Measurements from ENCODE around the gene RSPH10B2.
"Not testable (repeated sequence)": the region's sequence is repeated elsewhere in the genome, so short reads cannot be mapped to it uniquely, and the experiment has no call there.

The RSPH10B2 gene

DNA sequence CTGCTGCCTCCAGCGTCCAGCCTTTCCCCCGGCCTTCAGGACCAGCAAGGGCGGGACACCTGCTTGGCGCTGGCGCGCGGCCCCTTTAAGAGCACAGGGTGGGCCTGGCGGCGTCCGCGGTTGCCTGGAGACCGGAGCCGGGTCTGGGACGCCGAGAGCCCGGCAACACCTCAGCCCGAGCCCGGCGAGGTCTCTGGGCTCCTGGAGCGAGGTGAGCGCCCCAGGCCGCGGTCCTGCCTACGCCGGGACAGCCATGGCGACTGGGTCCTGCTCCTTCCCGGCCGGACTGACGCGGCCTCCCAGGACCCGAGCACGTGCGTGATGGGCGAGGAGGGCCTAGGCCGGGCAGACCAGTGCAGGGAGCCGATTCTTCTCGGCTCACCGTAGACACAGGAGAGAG lies at the start of gene RSPH10B2:
Gene RSPH10B2, plus strand, starts transcription at position 140 of the 400 bp plus-strand sequence. CDS start 3,575 bp downstream, outside the sequence.
- DNase-seq = not testable (repeated sequence)

DNA sequence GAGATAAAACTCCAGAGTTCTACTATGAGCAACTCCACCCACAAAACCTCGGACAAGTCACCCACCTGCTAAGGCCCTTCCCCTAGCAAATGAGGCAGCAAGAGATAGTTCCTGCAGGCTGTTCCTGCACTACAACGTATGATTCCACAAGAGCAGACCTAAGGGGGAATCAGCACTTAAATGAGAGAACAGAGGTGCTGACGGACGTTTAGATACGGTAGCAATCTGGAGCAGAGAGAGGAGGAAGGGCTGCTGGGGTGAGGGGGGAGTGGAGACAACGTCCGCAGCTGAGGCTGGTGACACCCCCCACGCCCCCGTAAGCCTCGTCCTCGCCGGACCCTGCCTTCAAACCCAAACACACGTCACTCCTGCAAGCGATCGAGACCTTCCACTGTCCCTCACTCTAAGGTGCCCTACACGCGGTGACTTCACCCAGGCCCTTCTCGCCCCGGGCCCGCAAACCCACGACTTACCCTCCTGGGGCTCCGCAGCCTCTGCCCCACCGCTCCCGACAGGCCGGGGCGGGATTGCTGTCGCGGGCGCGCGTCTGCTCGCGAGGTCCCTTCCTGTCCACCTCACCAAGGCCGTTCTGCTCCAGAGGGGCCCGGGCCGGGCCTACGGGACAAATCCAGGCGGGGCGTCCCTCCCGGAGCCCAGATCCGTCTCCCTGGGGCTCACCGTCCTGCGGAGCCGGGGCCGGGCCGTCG lies 47.8 kb upstream of the RSPH10B2 start:
- DNase-seq = peak in 3 of 6 experiments; percentile 25 to 57 (median 53)

DNA sequence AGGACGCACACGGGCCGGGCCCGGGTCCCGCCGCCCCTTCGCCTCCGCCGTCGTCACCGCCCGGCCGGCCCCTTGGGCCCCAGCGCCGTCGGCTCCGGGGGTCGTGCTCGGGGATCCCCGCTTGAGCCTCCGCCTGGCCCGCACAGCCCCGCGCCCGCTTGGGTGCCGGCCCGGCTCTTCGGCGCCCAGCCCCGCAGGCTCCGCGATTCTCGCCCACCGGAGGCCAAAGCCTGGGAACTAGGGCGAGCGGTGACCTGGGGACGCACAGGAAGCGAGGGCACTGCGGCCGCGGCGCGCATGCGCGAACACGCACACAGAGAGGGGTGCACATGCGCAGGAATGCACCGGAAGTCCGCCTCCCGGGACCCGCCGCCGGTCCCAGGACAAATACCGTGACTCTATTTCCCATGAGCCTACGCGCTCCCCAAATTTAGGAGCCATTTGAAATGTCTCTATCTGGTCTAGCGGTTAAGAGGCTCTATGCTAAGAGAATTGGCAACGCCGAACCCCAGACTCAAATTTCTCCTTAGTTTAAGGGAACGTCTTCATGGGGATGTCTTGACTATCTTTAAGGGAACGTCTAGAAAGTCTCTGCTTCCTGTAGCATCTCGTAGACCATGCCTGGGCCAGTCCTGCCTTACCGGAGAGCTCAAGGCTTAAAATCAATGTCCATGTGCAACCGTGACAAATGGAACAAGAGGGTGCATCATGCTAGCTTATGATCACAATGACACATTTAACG lies 47.1 kb upstream of the RSPH10B2 start, which contains the start of gene ZNF12:
Gene ZNF12, minus strand, starts transcription at position 282 of the 742 bp plus-strand sequence. CDS start 1,774 bp downstream, outside the sequence.
- peak; percentile 85 to 93 (median 90) for DNase-seq

DNA sequence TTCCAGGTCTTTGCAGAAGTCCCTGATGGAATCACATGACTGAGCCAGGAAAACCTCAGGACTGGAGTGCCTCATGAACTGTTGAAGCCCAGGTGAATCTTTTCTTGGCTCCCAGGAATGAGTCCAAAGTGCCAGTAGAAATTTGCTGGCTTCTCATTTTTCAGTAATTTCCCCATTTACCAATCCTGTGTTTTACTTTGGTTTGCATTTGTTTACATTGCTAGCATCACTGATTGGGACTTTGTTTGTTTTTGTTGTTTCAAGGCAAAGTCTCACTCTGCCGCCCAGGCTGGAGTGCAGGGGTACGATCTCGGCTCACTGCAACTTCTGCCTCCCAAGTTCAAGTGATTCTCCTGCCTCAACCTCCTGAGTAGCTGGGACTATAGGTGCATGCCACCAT lies 45.6 kb upstream of the RSPH10B2 start:
- DNase-seq = no peak

DNA sequence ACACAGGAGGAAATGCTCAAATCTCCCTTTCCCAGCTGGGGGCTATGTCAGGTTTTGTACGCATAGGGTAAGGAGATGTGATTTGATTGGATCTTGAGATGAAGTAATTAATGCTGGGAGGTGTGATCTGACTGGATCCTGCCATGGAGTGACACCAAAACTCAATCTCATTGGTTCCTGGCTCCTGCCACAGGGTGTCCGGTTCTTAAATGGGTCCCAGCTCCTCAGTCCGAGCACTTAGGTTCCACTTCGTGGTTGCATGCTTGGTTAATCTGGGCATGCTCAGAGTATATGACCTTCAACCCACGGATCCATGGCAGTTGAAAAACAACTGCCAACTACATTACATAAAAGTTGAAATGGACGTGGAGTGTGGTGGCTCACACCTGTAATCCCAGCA lies 44.1 kb upstream of the RSPH10B2 start:
- no peak for DNase-seq

DNA sequence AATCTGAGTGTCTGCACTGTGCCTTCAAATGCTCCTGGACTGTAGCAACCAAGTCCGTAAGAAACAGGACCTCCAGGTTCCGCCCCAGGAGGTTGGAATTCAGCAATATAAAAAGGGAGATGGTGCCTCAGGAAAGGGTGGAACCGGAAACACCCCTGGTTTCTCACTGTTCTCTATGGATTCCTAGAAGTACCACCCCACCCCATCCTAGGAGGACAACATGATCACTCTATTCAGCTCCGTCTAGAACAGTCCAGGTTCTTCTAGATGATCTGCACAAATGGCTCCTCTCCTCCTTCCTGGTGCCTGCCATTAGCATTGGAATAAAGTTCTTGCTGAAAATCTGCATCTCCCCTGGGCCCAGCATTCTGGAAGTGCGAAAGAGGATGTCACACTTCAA lies 39.5 kb upstream of the RSPH10B2 start:
- DNase-seq = no peak

DNA sequence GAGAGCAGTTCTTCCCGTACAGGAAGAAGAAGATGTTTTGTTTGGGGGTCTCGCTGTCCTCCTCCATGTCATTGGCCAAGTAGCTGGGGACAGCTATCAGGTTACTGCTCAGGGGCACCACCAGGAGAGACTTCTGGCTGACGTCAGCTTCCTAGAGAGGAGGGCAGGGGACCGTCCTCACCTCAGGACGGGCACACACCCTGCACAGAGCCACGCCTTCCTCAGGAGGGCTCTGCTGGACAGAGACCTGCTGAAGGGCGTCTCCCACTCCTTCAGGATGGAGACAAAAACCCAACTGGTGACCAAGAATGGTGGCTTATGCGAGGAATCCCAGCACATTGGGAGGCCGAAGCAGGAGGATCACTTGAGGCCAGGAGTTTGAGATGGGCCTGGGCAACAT lies 38.0 kb upstream of the RSPH10B2 start:
- not testable (repeated sequence) for DNase-seq

DNA sequence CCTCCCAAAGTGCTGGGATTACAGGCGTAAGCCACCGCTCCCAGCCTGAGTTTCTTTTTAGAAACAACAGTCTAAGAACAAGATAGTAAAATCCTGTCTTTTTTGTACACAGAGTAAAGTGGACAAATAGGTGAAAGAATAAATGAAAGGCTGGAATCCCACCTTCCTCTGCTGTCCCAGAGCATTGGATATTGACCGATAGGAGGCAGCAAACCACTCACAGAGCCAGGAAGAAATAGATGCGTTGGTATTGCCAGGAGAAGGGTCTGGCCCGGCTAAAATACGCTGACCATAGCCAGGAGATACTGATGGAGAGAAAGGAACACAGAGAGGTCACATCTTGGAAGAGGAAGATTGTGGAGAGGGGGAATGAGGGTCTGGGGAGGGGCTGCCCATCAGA lies 35.8 kb upstream of the RSPH10B2 start:
- DNase-seq = no peak

DNA sequence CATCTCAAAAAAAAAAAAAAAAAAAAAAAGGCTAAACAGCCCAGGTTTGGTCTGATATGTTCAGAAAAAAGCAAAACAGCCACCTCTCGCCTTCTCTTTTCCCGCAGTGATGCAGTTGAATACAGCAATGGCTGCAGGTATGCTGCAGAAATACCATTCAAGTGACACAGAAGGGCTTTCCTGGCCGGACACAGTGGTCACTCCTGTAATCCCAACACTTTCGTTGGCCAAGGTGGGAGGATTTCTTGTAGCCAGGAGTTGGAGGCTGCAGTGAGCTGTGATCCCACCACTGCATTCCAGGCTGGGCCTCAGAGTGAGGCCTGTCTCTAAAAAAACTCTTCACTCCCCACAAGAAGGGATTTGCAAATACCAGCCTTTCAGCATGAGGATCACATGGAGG lies 29.6 kb upstream of the RSPH10B2 start:
- not testable (repeated sequence) for DNase-seq

DNA sequence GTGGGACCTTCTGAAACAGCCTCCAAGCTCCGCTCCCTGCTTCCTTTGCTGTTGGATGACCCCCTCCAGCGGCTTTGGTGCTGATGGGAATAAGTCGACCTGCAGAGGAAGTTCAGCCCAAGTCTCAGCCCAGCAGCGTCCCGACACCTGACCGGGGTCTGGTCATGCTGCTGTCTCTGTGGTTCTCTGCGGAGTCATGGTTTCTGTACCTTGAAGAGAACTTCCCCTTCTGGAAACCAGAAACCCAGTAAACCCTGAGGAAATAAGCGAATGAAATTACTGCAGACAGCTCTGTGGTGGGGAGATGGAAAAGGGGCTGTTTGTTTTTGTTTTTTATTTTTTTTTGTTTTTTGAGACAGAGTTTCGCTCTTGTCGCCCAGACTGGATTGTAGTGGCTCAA lies 28.9 kb upstream of the RSPH10B2 start:
- DNase-seq = no peak

DNA sequence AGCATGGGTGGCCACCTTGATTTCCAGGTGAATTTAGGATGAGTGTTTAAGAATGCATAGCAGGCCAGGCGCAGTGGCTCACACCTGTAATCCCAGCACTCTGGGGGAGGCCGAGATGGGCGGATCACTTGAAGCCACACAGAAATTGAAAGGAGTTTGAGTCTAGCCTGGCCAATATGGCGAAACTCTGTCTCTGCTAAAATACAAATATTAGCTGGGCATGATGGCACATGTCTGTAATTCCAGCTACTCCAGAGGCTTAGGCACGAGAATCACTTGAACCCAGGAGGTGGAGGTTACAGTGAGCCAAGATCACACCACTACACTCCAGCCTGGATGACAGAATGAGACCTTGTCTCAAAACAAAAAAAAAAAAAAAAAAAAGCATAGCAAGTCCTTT lies 27.6 kb upstream of the RSPH10B2 start:
- DNase-seq = not testable (repeated sequence)

DNA sequence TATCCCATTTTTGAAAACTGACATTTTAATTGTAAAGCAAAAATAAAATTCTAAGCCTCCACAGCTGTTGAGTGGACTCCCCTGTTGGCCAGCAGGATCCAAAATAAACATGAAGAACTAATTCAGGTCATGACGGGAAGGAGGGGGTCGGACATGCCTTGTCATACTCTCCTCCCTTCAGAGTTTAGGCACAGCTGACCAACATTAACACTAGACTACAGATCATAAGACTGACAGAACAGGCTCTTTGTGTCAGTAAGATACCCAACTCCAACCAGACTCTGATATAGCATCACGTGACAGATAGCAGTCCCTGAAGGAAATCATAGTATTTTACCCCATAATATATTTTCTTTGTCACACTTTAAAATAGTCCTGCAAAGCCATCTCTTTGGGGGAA lies 26.2 kb upstream of the RSPH10B2 start:
- no peak for DNase-seq

DNA sequence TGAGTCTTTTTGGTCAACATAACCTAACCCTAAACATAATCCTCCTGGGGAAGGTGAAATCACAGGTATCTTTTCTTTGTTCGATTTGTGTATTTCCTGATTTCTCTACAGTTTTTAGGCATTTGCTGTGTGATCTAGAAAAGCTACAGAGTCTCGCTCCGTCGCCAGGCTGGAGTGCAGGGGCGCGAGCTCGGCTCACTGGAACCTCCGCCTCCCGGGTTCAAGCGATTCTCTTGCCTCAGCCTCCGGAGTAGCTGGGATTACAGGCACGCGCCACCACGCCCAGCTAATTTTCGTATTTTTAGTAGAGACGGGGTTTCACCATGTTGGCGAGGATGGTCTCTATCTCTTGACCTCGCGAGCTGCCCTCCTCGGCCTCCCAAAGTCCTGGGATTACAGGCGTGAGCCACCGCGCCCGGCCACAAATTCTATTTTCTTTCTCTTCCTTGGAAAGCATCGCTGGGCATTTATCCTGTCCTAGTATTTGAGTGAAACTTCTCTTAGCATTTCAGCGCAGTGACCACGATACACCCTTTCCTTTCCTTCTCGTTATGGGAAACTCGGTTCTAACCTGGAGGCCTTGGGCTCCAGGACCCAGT lies 24.9 kb upstream of the RSPH10B2 start:
- DNase-seq = not testable (repeated sequence)

DNA sequence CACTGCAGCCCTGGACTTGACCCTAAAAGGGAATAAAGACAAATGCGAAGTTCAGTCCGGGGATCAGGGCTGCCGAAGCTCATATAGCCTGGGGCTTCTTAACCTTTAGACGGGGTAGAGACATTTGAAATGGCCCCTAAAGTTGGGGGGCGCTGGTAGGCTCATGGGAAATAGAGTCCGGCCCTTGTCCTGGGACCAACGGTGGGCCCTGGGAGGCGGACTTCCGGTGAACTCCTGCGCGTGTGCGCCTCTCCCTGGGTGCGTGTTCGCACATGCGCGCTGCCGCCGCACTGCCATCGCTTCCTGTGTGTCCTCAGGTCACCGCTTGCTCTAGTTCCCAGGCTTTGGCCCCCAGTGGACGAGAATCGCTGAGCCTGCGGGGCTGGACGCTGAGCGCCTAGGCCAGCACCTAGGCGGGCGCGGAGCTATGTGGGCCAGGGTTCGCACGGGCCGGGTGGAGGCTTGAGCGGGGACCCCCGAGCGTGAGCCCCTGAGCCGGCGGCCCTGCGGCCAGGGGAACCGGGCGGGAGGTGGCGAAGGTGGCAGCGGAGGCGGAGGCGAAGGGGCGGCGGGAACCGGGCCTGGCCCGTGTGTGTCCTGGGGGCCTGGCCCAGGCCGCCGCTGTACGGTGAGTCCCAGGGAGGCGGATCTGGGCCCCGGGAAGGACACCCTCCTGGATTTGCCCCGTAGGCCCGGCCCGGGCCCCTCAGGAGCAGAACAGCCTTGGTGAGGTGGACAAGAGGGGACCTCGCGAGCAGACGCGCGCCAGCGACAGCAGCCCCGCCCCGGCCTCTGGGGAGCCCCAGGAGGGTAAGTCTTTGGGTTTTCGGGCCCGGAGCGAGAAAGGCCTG lies 24.2 kb upstream of the RSPH10B2 start:
- DNase-seq = peak; percentile 52 to 77 (median 66)

DNA sequence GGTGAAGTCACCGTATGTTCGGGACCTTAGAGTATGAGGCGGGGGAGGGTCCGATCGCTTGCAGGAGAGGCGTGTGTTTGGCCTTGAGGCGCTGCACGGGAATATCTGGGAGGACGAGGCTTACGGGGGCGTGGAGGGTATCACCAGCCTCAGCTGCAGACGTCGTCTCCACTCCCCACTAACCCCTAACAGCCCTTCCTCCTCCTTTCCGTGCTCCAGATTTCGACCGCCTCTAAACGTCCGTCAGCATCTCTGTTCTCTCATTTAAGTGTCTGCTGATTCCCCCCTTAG lies 23.6 kb upstream of the RSPH10B2 start:
- DNase-seq = peak in 1 of 6 experiments; percentile 24

DNA sequence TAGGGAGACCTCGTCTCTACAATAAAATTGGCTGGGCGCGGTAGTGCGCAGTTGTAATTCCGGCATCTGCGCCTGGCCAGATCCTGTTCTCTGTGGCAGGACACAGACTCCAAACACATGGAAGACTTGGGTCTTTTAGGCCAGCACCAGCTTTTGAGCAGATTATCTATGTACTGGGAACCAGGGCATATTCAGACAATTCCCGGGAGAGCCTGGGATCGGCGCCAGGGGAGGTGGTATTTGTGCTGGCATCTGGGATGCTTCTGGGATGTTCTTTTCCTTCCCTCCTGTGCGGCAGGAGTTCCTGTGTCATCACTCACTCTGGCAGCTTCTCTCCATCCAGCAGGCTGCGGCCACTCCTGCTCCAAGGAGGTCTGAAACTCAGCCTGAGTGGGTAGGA lies 15.5 kb upstream of the RSPH10B2 start:
- DNase-seq = not testable (repeated sequence)

DNA sequence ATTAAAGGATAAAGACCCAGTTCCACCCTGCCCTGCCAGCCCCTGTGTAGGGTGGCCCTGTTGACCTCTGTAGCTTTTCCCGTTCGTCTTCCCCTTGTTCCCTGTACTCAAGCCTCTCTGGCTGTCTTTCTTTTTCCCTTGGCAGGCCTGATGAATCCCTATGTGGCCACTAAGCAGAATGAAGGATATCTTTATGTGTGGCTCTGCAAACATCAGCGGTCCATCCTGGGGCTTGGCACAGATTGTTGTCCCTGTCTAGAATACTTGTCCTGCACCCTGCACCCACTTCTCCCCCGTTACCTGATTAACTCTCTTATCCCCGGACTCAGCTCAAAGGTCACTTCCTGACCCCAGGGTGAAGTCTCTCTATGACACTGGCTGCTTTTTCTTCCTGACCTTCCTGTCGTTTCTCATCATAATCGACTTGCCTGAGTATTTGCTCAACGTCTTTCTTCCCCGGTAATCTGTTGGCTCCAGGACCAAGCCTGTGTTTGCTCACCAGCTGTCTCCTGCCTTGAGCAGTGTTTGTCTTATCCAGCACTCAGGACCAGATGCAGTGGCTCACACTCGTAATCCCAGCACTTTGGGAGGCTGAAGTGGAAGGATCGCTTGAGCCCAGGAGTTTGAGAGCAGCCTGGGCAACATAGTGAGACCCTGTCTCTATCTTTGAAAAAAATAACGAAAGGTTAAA lies 9.3 kb upstream of the RSPH10B2 start:
- not testable (repeated sequence) for DNase-seq

DNA sequence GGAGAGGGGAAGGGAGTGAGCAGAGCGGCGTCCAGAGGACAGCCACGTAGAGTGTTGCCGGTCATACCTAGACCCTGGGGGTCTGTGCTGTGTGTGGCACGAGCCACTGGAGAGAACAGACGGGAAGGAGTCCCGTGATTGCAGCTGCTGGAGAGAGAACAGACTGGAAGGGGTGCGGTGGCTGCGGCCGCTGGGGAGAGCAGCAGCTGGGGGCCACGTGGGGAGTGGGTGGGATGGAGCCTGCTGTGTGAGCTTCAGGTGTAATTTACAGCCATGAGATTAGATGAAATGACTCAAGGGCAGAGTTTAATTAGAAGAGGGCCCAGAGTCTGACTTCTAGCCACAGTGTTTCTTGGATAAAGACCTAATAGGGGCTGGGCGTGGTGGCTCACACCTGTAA lies 4.6 kb upstream of the RSPH10B2 start:
- not testable (repeated sequence) for DNase-seq

DNA sequence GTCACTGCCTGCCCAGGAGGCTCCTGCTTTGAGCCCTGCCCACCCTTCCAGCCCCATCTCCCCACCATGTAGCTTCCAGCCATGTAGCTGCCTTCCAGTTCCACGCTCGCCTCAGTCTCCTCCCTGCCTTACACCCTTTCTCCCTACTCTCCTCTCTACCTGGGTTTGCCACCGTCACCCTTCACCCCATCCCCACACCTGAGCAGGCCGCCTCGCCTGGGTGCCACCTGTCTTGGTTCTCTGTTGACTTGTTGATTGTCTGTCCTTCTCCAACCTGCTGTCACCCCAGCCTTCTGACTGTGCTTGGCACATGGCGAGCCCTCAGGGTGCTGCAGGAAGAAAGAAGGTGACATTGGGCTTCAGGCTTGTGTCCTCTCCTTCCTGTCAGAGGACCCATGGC lies 3.7 kb upstream of the RSPH10B2 start:
- DNase-seq = not testable (repeated sequence)

DNA sequence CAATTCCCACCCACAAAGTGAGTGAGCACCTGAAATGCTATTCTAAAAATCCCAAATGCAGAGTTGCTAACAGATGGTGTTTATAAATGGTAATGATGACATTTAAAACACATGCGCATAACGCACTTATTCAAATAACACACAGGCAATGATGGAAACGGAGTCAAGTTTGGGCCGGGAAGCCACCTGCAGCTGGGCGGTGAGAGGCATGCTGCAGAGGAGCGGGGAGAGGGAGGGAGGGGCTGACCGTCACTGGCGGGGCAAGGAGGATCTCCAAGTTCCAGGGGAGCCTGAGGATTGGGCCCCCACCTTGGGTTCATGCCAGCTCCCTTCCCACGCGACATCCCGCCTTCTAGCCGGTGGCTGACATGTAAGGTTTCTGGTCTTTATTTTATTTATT lies 7.3 kb downstream of the RSPH10B2 start:
- not testable (repeated sequence) for DNase-seq

DNA sequence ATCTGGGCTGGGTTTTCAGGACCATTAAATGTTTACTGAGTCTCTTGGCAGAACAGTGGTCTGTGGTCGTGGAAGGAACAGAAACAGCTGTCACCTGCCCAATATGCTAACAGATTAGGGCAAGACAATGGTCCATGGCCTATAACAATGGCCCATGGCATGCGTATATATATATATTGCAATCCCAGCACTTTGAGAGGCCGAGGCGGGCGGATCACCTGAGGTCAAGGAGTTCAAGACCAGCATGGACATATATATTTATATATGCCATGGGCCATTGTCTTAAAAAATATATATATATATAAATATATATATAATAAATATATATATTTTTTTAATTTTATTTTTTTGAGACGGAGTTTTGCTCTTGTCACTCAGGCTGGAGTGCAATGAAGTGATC lies 27.7 kb downstream of the RSPH10B2 start:
- not testable (repeated sequence) for DNase-seq

DNA sequence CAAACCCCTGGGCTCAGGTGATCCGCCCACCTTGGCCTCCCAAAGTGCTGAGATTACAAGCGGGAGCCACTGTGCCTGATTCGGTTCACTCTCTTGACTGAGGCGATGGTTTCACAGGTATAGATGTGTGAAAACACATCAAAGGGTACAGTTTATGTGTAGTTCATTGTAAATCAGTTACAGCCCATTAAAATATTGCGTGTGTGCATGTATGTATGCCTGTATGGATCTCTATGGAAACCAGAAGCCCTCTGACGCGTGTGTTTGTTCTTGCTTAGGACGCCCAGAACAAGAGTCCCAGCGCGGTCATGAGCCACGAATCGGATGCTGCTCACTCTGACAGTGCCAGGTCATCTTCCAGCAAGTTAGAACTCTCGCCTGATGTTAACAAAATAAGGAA lies 35.5 kb downstream of the RSPH10B2 start:
- not testable (repeated sequence) for DNase-seq
